DMS53 treated with DMSO at 0.1 percent for 48 hours (cell line): ENCODE measurements around the gene NCAN.
"Not testable (repeated sequence)": the region's sequence is repeated elsewhere in the genome, so short reads cannot be mapped to it uniquely, and the experiment has no call there.

Experiments
- DNase-seq: peaks from one replicate; lab custom pipeline; 2025; ENCODE audit not compliant: unreplicated experiment; lab: John Stamatoyannopoulos, UW

The NCAN gene

DNA sequence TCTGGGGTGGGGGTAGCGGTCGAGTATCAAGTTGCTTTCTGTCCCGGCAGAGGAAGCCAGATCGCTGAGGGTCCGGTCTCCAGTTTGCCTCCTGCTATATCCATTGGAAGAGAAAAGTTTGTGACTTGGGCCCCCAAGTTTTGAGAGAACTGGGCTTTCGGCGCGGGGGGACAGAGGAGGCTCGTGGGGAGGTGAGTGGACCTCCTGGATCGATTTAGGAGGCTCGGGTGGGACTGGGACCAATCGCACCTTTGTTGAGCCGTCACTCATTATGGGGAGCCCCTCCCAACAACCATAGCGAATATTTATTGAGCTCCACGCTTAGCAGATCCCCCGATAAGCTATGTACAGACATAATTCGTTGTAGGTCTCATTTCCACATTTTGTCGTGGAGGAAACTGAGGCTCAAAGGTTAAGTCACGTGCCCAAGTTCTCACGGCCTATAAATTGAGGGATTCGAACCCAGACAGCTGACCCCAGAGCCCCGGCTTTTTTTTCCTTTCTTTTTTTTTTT lies 18.8 kb upstream of the NCAN start:
- DNase-seq: no peak

DNA sequence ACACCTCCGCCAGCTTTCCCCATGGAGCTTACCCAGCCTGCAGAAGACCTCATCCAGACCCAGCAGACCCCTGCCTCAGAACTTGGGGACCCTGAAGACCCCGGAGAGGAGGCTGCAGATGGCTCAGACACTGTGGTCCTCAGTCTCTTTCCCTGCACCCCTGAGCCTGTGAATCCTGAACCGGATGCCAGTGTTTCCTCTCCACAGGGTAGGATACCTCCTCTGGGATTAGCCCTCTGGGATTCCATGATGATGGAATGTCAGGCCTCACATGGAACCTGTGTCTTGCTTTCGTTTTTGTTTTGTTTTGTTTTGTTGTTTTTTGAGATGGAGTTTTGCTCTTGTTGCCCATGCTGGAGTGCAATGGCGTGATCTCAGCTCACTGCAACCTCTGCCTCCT lies 17.8 kb upstream of the NCAN start:
- no peak for DNase-seq

DNA sequence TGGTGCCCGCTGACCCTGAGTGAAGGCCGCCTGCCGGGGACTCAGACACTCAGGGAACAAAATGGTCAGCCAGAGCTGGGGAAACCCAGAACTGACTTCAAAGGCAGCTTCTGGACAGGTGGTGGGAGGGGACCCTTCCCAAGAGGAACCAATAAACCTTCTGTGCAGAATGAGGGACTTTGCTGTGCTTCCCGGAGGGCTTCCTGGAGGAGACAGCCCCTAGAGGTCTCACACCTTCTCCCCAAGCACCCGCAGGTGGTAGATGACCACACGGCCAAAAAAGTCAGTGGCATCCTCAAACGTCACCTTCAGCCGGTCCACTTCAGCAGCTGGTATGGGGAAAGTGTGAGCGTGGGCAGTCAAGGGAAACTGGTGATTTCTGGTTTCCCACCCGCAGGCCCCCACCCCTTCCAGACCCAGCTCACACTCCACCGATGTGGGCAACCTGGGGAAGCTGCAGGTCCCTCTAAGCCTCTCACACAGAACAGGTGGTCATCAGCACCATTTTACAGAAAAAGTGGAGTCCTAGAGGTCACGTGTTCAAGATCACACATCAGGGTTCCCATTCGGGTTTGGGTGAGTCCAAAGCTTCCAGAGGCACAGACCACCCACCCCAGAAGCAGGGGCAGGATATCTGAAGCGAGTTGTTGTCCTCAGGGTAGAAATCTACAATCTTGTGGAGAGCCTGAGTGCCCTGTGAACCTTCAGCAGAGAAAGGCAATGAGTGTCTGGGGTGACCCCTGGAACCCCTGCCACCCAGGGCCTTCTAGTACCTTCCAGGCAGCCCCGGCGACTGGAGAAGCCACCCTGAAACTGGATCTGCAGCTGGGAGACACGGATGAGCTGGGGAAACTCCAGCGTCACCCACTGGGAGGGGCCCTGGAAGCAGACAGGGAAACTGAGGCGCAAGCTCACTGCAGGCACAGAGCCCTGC lies 9.8 kb upstream of the NCAN start:
- DNase-seq: no peak

DNA sequence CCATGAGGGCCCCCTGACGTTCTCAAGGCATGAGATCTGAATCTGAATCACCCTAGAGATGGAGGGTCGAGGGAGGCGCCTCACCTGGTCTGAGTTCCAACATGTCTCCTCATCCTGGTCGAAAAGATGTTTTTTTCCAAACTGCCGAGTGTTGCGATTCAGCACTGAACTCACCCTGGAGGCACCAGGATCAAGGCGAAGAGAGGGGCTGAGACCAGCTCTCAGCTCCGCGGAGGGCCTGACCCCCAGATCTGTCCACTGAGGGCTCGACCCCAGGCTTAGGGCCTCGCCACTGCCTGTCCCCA lies 9.1 kb upstream of the NCAN start:
- no peak for DNase-seq

DNA sequence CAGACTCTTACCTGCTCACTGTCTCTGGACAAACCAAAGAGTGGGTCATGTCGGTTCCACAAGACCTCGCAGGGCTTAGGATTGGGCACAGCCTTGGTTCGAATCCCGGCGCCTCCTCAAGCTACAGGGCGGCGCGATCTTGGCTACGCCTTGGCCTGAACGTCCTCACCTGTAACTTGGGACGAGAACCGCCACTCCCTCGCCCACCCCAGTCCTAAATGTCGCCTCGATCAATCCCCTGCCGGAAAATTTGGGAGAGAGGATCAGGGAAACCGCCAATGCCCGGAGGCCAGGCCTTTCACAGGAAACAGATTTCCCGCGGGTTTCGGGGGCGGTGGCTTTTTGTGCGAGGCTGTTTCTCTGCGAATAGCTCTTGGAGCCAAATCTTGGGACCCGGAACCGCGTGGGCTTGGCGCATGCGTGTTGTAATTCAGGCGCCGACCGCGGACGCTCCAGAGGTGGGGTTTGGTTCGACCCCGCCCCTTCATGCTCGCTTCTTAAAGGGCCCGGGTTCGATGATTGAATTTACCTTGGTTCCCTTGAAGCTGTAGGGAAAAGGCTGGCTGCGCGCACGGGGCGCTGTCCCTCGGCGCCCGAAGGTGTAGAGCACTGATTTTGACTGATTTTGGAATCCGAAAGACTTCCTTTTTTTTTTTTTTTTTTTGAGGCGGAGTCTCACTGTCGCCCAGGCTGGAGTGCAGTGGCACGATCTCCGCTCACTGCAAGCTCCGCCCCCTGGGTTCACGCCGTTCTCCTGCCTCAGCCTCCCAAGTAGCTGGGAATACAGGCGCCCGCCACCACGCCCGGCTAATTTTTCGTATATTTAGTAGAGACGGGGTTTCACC lies 8.5 kb upstream of the NCAN start, which contains the start of gene NR2C2AP:
Gene NR2C2AP, minus strand, starts transcription at position 403 of the 845 bp plus-strand sequence. Its CDS starts 354 bp downstream, at position 49.
- DNase-seq: peak; percentile 71

DNA sequence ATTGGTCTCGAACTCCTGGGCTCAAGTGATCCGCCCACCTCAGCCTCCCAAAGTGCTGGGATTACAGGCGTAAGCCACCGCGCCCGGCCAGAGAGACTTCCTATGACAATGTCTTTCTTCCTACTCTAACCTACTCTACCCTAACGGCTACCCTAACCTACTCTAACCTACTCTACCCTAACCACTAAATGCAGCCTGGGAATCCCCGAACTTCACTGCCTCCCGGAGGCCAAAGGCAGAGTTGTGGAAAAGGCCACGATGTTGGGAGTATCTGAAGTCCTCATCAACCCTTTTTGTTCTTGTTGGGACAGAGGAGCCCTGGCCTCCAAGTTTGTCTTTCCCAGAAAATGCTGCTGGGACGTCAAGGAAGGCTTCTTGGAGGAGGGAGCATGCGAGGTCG lies 7.6 kb upstream of the NCAN start:
- no peak for DNase-seq

DNA sequence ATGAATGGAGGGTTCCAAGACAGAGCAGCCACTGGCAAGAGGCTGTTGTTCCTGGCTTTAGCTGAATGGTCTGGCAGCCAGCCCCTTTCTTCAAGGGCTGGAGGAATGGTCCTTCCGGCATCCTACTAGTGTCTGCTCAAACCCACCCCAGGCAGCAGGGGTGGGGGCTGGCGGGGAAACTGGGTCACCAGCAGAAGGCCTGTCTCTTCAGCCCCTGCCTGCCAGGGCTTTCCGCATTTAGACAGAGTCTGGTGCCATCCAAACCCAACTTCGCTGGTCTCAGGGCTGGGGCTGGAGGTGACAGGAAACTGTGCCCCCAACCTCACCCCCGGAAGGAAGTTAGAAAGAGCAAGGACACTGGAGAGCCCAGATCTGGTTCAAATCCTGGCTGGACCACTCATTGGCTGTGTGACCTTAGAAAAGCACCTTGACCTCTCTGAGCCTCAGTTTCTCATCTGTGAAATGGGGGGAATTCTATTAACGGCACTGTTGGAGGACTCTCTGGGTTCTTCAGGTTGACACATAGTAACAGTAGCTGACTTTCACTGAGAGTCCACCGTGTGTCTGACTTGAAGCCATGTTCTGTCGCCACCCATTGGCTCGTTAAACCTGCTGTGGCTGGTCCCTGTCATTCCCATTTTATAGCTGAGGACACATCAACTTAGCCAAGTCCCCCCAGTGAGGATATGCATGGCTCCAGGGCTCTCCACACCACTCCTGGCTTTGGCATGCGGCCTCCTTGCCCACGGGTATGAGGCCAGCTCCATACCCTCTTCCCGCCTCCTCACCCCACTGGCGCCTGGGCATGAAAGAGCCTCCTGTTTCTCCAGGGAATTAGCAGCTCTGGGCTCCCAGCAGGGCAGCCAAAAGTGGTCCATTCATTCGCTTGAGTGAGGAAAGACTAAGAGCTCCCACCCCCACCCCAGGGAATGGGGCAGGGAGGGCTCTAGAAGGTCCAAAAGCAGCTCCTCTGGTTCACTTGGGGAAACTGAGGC lies 6.0 kb upstream of the NCAN start:
- DNase-seq: no peak

DNA sequence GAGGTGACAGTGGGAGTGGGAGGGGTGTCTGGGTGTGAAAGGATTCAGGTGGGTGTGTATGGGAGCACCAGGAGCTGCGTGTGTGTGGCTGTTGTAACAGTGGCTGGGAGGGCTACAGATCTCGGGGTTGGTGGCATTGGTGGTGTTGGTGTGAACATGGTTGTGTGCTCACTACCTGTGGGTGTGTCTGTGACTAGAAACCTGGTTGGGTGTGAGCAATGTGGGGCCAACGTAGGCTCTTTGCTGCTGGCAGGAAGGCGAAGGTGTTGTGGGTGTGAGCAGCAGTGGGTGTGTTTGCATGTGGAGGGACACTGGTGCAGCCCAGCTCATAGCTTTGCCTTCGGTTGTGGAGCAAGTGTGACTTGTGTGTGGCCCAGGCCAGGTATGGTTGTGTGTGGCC lies 4.8 kb upstream of the NCAN start:
- no peak for DNase-seq

DNA sequence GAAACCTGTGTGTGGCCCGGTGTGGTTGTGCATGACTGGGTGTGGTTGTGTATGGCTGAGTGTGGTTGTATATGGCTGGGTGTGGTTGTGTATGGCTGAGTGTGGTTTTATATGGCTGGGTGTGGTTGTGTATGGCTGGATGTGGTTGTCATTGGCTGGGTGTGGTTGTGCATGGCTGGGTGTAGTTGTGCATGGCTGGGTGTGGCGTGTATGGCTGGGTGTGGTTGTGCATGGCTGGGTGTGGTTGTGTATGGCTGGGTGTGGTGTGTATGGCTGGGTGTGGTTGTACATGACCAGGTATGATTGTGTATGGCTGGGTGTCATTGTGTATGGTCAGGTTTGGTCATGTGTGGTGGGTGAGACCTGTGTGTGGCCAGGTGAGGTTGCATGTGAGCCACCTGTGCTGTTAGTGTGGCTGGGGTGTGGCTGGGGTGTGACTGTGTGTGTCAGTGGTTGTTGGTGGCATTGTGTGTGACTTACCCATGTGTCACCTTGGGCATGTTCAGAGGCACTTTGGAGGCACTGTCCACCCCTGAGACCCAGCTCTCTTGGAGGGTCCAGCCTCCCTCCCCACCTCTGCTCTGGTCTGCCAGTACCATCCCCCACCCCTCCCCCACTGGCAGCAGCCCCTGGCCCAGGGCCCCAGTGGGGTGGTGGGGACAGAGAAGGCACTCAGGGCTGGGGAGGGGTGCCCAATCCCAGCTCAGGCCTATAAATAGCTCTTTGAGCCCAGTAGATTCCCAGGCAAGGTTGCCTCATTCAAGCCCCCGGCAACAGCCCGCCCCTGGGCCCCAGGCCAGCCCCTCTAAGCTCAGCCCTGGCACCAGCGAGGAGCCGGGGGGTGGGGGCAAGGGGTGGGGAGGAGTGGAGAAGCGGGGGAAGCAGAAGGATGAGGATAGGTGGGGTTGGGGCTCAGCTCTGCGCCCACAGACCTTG lies 3.9 kb upstream of the NCAN start:
- no peak for DNase-seq

DNA sequence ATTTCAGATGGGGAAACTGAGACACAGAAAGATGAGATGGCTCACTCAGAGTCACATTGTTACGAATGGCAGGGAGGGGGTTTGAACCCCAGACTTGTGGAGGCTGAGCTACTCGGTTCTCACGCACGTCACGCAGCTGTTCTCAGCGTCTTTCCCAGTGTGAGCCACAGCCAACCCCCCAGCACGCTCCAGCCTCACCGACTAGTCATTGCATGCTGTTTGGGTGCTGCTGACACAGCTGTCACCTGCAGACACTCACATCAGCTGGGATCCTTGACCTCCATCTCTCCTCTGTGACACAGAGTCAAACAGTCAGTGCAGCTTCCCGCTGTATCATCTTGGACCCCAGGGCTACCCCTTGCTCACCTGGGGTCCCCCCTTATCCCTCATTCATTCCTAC lies 2.4 kb upstream of the NCAN start:
- DNase-seq: peak; percentile 53

DNA sequence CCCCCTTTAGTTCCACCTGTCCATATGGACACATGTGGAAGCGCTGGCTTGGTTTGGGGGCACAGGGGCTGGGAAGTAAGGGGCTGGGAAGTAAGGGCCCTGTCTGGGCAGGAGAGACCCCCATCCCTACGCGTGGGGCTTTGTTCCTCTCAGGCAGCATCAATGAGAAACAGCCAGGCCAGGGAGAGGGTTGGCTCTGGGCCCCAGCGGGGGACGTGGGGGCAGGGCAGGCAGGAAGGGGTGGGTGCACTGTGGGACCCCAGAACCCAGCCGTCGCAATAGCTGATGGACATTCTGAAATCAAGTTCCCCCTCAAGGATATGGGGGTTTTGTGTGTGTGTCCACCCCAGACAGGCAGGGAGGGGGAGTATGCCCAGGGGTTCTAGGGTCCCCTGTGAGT lies 1.2 kb downstream of the NCAN start:
- DNase-seq: no peak

DNA sequence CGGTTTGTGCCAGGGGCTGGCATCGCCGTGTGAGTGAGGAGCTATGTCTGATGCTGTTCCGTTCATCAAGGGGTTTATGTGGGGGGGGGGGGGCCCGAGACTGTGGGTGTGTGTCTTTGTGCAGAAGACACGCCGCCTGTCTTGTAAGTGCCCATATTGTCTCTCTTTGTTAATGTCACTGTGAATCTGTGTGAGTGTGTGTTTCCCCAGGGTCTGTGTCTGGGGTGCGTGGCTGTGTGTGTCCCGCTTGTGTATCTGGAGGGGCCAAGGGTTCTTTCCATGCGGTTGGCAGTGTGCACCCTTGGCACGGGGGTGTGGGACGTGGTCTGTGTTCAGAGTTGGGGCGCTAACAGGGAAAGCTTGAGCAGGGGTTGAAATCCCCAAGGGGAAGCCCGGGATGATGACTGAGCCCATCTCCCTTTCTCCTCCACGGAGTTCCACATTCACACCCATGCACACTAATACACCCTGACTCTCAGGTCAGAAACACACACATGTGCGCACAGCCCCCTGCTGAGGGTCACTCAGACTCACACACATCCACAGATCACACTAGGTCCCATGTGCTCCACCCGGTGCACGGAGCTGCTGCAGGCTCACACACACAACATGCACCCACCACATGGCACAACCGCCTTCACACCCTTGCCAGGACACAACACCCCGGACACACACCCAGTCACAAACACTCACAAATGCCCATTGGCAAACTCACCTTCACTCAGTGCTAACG lies 1.8 kb downstream of the NCAN start:
- no peak for DNase-seq

DNA sequence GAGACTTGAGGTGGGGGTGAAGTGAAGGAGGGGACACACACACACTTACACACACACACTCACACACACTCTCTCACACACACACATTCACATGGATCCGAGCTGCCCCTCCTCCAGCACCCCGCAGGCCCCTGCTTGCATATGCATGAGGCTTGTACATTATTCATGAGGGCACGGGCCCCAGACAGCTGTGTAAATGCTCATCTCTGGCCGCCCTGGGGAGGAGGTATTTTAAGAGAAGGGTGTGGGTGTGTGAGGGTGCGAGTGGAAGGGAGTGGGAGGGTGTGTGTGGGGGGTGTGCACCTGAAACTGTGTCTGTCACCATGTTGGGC lies 2.4 kb downstream of the NCAN start:
- DNase-seq: no peak

DNA sequence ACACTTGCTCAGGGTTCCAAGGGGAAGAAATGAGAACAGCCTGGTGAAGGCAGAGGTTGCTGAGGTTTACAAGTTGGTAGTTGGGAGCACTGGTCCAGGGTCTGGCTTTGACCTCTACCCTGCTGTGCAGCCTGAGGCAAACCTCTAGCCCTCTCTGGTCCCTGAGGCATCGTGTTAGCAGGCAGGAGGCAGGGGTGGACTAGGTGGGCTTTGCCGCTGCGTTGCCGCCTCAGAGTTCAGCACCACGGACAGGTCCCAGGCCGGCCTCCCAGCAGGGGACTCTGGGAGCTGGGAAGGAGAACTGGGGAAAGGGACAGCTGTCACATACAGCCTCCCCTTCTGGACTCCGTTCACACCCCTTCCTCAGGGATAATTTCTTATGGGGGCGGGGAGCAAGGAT lies 3.1 kb downstream of the NCAN start:
- no peak for DNase-seq

DNA sequence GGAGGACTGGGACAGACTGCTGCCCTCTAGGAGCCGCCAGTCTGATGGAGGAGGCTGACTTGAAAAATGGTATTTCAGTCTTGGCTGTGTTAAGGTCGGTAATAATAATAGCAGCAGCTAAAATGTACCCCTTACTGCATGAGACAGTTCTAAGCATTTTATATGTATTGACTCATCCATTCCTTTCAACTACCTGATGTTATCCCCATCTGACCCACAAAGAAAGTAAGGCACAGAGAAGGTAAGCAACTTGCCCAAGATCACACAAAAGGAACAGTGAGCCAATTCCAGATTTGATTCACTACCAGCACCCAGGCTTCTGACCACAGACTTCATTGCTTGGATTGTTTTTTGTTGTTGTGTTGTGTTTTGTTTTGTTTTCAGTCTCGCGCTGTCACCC lies 4.0 kb downstream of the NCAN start:
- no peak for DNase-seq

DNA sequence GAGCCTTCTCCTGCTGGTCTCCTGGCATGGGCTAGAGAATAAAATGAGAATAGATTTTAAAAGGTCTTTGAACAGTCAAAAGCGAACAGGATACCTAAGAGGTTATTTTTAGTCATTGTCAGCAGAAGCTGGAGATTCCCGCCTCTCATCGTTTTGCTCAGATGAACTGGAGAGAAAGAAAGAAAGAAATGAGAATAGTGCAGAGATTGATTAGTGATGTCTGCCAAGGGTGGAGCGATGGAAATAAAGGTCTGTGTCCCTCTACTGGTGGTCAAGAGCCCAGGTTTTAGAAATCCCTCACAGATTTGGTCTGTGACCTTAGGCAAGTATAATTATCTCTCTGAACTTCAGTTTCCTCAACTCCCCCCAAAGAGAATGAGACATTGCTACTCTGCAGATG lies 5.3 kb downstream of the NCAN start:
- peak; percentile 13 for DNase-seq

DNA sequence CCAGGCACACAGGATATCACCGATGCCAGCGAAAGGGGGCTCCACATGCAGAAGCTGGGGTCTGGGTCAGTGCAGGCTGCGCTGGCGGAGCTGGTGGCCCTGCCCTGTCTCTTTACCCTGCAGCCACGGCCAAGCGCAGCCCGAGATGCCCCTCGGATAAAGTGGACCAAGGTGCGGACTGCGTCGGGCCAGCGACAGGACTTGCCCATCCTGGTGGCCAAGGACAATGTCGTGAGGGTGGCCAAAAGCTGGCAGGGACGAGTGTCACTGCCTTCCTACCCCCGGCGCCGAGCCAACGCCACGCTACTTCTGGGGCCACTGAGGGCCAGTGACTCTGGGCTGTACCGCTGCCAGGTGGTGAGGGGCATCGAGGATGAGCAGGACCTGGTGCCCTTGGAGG lies 7.2 kb downstream of the NCAN start:
- no peak for DNase-seq

DNA sequence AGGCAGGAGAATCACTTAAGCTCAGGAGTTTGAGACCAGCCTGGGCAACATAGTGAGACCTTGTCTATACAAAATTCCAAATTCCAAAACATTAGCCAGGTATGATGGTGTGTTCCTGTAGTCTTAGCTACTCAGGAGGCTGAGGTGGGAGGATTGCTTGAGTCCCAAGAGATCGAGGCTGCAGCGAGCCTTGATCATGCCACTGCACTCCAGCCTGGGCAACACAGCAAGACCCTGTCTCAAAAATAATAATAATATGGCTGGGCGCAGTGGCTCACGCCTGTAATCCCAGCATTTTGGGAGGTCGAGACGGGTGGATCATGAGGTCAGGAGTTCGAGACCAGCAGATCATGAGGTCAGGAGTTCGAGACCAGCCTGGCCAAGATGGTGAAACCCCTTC lies 9.2 kb downstream of the NCAN start:
- DNase-seq: not testable (repeated sequence)

DNA sequence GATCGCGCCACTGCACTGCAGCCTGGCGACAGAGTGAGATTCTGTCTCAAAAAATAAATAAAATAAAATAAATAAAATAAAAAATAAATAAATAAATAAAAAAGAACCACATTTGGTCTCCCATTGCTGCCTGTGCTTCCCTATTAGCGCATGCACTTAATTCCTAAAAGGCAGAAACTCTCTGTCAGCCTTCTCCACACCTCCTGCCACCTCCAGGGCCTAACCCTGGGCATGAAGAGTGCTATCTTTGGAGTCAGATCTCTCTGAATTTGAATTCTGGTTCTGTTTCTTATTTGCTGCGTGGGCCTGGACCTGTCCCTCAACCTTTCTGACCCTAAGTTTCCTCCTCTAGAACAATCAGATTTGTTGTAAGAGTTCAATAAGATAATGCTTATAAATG lies 11.3 kb downstream of the NCAN start:
- no peak for DNase-seq
